HL-60 (cell line): ENCODE results near the gene UBTD1.

Source experiments
- DNase-seq, 2 experiments: peaks; one replicate each; pipeline ENCODE4 v3.0.0-alpha.2; 2010 to 2020; ENCODE audit warnings: low read depth in 1 of 2, low spot score in 1 of 2
- H3K27ac ChIP-seq: fragments of 250-450 bp; sonication (Bioruptor Pico); replicated peaks from 2 replicates; pipeline ENCODE4 v1.5.1; 2020; ENCODE audit warnings: mild to moderate bottlenecking, moderate library complexity
- H3K27me3 ChIP-seq: fragments of 250-450 bp; sonication (Bioruptor Pico); 2 replicates; pipeline ENCODE4 v1.5.1; 2021; ENCODE audit warnings: mild to moderate bottlenecking, moderate library complexity; ENCODE audit not compliant: insufficient read depth, poor library complexity, severe bottlenecking
- H3K4me3 ChIP-seq: replicated peaks from 2 replicates; pipeline ENCODE4 v1.5.1; 2011; ENCODE audit warnings: mild to moderate bottlenecking, control low read depth, low read length; ENCODE audit not compliant: insufficient read depth
- CTCF ChIP-seq: IDR thresholded peaks from one replicate; pipeline ENCODE4 v1.5.1; 2011; ENCODE audit warnings: low read length, control low read depth, inconsistent platforms; ENCODE audit not compliant: insufficient read depth
- GABPA ChIP-seq: IDR thresholded peaks from 2 replicates; pipeline ENCODE4 v1.6.1; 2012; ENCODE audit warnings: low read depth
- POLR2AphosphoS5 ChIP-seq: IDR thresholded peaks from 2 replicates; pipeline ENCODE4 v1.6.1; 2012; ENCODE audit warnings: low read depth
- REST ChIP-seq: IDR thresholded peaks from 2 replicates; pipeline ENCODE4 v1.6.1; 2012; ENCODE audit warnings: low read depth; ENCODE audit not compliant: insufficient replicate concordance
- SPI1 ChIP-seq: IDR thresholded peaks from 2 replicates; pipeline ENCODE4 v1.6.1; 2012; ENCODE audit warnings: low read depth, mild to moderate bottlenecking, borderline replicate concordance

UBTD1 gene

GRCh38 chr10:97498076-97498840 lies 466 bp upstream of the UBTD1 start, which contains the start of gene MMS19:
MMS19 (minus strand) TSS chr10:97498422; CDS start chr10:97498384, 38 bp downstream.
- Histone ChIP-seq H3K27me3 (no peaks in the 10 kb centered on the region), H3K4me3 (peak within 1 kb of the TSS; percentile 95), H3K27ac (peak within 1 kb of the TSS; percentile 85)
- no peak; the same call in 1 of the 2 replicates for TF ChIP-seq POLR2AphosphoS5
- peak; percentile 65 for TF ChIP-seq REST
- peak; percentile 84 to 99 for DNase-seq

DNA sequence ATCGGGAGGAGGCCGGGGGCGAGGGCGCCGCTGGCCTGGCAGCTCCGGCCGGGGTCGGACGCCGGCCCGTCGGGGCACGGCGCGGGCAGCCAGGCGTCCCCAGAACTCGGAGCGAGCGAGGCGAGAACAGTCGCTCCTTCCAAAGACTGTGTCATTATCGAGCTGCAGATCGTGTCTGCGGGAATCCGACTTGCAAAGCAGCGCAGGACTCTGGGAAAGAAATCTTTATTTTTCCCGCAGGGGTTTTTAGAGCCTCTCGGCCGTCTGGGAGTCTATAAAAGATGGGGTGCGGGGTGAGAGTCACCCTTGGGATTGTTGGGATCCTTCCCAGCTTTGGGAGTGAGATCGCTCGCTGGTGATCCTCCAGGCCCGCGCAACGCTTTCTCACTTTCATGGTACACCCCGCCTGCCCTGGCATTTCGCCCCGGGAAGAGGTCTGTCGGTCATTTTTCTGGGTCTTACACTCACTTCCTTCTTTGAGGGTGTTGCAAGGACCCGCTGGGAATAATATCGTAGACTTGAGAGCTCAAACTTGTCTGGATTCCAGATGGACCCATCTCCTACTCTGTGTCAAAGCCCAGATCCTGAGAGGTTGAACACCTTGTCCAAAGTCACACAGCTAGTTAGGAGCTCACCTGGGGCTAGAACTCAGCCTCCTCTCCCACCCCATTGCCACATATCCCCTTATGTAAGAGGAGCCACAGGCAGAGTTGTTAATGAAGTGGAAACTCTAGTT lies 1.0 kb downstream of the UBTD1 start:
- TF ChIP-seq CTCF = no peak
- TF ChIP-seq GABPA = no peak
- no peak for TF ChIP-seq REST
- peak; percentile 85 for TF ChIP-seq SPI1
- DNase-seq = peak; percentile 58 to 65
- H3K4me3 ChIP-seq = peak overlapping the region; percentile 95
- no peaks in the 10 kb centered on the region for H3K27me3 ChIP-seq
- H3K27ac ChIP-seq = peak overlapping the region; percentile 54

DNA sequence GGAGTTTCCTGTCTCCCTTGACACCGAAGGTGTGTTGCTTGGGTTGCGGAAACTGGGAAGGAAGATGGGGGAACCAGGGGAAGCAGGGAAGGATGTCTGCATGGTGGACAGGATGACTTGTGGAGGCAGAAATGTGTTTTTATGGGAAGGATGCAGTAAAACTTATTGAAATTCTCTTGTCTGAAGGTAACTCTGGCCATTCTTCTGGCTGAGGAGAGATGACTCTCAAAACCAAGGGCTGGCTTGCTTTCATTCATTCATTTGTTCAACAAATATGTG lies 1.5 kb downstream of the UBTD1 start:
- no peak for DNase-seq
- Histone ChIP-seq H3K4me3 (peak overlapping the region; percentile 95), H3K27me3 (no peaks in the 10 kb centered on the region), H3K27ac (no peak overlapping the region; the same call in 1 of the 2 replicates)
- TF ChIP-seq POLR2AphosphoS5 (no peak), GABPA (no peak), CTCF (no peak), REST (no peak), SPI1 (no peak)
